Stimulated activated naive CD4-positive, alpha-beta T cell (primary cell): ENCODE measurements around the gene TBATA.

Experiments
- DNase-seq, 6 experiments: peaks; one replicate each; lab custom pipeline; 2025; lab: John Stamatoyannopoulos, UW

Gene TBATA

DNA sequence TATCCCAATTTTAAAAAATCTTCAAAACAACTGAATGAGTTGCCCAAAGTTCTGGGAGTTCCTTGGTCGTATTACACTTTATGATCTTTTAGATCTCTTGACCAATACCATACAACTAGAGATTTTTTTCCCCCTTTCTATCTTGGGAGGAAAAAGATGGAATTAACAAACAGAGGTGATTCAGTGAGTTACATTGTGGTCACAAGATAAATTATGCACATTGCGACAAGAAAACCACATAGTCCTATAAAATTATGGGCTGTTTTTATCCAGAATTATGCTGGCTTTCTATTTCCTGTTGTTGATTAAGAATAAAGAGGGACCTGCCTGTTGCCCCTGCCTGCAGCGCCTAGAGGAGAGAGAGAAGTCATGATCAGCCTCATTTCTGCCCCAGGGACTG lies 22.4 kb upstream of the TBATA start:
- DNase-seq, result no peak

DNA sequence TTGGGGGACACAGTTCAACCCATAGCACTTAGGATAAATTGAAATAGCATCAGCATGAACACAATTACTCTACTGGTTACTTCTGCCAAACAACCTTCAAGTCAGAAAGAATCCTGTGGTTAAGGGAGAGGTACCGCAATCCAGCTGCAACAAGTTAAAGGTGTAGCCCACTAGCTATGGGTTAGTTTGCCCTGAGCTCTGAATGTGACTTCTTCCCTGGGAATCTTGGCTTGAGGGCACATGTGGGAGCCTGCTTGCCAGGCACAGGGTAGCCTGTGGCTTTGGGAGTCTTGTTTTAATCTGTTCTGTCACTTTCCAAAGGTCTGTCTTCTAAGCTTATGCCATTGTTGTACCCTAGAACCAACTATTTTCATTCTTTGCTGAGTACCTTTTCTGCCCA lies 21.7 kb upstream of the TBATA start:
- DNase-seq, result no peak

GRCh38 chr10:70805619-70806215 lies 20.5 kb upstream of the TBATA start:
- DNase-seq, result no peak

DNA sequence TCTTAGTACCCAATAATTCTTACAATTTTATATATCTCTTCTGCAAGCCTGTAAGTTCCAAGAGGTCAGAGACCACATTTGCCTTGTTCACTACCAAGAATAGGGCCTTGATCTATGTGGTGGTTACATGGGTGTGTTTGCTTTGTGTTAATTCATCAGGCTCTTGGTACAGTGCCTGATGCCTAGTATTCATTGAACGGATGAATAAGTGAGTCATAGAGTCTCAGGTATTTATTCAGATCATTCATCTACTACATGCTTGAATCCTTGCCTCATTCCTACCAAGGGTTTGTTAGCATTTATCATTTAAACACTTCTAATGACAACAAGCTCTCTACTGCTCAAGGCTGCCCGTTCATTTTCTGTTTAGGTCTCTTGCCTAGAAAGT lies 19.2 kb upstream of the TBATA start:
- DNase-seq, result no peak

- no peak for DNase-seq
These were observed 18.7 kb upstream of the TBATA start for GRCh38 chr10:70803775-70804420.

DNA sequence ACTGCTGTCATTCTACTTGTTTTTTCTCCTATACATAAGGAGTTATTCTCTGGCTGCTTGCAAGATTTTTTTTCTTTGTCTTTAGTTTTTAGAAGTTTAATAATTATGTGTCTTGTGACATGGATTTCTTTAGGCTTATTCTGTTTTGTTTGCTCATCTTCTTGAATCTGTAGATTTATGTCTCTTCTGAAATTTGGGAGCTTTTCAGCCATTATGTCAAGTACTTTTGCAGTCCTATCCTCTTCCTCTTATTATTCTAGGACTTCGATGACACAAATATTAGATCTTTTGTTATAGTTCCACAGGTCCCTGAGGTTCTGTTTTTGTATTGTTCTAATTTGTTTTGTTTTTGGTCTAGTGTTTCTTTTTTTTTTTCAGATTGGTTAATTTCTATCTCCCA lies 16.7 kb upstream of the TBATA start:
- no peak for DNase-seq

DNA sequence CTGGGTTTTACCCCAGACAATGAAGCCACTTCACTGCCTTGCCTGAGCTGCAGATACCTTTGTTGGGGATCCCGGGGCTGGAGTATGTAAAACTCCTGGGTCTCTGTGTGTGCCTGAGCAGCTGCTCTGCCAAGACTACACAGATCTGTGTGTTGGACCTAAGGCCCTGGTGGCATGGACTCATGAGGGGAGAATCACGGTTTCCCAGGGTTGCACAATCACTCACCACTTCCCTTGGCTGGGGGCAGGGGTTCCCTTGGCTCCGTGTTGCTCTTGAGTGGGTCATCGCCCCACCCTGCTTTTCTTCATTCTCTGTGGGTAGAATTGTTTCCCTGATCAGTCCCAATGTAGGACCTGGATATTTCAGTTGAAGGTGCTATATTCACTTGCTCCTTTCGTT lies 13.9 kb upstream of the TBATA start:
- DNase-seq, result no peak

DNA sequence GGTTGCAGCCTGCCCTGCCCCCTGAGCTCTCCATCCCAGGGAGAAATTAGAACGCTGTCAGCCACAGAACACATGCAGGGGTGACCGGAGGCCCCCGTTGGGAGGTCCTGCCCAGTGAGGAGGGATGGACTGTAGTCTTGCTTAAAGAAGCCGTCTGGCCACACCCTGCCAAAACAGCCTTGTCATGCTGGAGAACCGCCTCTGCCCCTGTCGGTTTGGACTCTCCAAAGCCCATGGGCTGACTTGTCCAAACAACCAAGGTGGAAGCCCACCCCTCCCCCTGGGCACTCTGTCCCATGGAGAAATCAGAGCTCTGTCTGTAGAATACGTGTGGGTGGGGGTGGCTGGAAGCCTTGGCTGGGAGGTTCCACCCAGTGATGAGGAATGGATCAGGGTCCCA lies 12.7 kb upstream of the TBATA start:
- DNase-seq, result no peak

GRCh38 chr10:70795613-70796012 lies 10.4 kb upstream of the TBATA start:
- no peak for DNase-seq

DNA sequence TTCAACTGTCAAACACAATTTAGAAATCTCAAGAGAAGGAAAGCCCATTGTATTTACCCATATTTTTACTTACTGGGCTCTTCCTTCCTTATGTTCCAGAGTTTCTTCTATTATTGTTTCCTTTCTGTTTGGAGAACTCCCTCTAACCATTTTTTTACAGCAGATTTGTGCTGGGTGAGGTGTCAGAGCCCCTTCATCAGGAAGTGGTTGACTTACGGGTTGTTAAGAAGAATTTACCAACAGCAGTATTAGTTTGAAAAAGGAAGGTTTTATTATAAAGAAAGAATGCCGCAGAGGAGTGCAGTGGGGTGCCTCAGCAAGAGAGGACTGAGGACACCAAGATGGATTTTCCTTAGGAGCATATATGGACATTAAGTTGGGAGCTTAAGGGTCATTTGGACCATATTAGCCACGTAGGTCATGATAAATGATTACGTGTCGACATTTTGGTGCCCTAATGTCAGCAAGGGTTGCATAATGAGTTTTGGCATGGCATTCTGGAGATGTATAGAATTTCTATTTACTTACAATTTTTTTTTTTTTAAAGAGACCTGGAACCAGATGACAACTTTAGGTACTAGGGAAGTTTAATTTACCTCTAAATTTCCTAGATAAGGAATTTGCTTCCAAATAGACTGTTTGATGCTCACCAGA lies 6.3 kb upstream of the TBATA start:
- no peak for DNase-seq

DNA sequence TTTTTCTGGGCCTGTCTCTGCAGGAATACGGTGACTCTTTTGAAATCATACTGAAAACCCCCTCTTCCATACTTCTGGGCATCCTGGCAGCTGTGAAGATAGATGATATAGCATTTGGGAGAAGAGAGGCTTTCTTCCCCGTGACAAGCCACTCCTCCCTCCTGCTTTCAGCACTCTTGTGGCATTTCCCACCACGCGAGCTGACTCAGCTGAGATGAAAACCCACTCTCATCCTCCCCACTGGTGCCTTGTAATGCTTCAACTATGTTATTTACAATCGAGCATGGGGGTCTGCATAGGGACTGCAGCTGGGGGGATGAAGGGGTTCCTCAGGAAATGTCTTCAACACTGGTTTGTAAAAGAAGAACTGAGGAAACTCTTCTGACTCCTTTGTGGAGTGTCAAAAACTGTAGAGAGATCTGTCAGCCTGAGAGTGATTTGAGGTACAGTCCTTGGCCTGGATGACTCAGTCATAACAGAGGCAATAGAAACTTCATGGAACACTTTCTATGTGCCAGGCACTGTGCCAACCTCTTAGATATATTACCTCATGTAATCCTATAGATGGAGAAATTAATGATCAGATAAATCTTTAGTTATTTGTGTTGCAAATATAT lies 1.7 kb upstream of the TBATA start:
- no peak for DNase-seq

GRCh38 chr10:70784471-70784870 lies 706 bp downstream of the TBATA start:
- DNase-seq, result no peak

DNA sequence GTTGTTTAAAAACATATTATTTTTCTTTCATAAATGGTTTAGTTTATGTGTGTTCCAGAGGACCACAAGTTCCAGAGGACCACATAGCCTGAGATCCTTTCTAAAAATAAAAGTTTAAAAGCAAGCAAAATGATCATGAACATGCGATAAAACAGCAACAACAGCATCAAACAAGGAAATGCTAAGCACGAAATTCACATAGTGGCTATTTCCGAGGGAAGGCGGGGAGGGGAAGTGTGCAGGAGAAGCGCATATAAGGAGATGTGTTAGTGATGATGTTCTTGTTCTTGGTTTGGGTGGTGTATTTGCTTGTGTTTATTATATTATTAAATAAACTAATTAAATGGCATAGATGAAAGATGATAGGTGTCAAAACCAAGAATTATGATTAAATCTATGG lies 1.2 kb downstream of the TBATA start:
- DNase-seq, result no peak

GRCh38 chr10:70782746-70783680 lies 2.2 kb downstream of the TBATA start:
- DNase-seq, result no peak

DNA sequence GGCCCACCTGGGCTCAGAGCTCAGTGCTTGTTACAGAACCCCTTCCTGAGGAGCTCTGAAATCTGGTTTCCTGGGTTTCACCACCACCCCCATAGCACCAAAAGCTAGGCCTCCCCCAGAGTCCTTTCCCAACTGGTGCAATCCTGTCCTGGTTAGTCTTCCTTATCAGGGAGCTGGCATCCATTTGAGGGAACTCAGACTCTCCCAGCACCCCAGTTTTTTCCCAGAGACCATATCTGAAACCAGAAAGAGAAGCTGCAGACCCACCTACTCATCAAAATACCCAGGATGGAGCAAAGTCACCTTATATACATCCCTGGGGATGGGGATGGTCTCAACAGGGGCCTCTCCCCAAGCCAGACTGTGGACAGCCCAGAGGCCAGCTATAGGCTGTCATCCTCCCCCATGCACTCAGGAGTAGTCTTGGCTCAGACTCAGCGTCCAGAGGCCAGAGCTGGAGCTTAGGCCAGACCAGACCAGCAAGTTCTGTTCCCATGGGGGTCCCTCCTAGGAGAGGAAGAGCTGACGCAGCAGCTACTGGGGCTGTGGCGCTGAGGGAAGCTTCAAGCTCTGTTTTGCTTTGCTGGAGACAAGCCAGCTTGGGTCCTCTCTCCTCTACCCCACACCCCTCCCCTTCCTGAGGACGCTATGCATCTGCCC lies 3.0 kb downstream of the TBATA start:
- no peak for DNase-seq

- DNase-seq, result no peak
These were observed 3.6 kb downstream of the TBATA start for GRCh38 chr10:70781461-70782051.

DNA sequence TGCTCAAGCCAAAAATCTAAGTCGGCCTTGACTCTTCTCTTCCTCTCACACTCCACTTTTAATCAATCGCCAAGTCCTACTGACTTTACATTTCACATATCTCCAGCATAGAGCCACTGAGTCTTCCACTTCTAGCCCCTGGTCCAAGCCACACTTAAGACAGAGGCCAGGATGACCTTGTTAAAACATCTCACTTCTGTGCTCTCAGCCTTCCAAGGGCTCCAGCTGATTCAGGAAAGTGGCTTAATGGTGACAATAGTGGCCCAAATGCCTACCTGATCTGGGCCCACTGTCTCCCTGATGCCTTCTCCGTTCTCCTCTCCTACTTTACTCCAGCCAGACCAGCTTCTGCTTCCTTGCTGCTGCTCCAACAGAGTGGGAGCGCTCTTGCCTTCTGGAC lies 4.4 kb downstream of the TBATA start:
- no peak for DNase-seq

DNA sequence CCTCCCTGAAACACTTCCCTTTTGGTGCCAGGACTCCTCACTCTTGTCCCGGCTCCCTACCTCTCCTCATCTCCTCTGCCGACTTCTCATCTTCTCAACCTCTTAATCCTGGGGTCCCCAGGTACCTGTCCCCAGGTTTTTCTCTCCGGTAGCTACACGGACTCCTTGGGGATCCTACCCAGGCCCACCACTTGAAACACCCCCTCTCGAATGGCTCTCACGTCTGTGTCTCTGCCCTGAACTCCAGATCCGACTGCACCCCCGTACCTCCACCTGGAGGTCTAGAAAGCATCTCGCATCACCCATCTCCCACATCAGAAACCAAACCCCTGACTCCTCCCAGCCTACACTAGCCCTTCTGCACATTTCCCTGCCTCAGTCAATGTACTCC lies 4.8 kb downstream of the TBATA start:
- DNase-seq, result no peak

GRCh38 chr10:70779511-70780369 lies 5.4 kb downstream of the TBATA start:
- DNase-seq, result no peak

- no peak for DNase-seq
These were observed 6.1 kb downstream of the TBATA start for GRCh38 chr10:70779088-70779487.
